ENCODE data around the gene TOMM20. TPM values are rescaled to one million over a fixed set of nuclear protein-coding genes. Genes with fewer than 3 reads are reported as not detected.

Gene TOMM20
- total RNA-seq, 1 experiment from 2014 or later: 197 TPM

- Histone ChIP-seq H3K27ac (ENCODE audit: insufficient read length, low read depth, low read length) (no peak overlapping the region), H2BK12ac (ENCODE audit: insufficient read length, low read depth, low read length) (no peak overlapping the region), H3K4ac (ENCODE audit: low read depth, low read length) (no peak overlapping the region), H2AFZ (ENCODE audit: low read length) (no peak overlapping the region), H4K20me1 (ENCODE audit: control insufficient read depth, insufficient read depth, insufficient read length) (no peaks in the 10 kb centered on the region), H3K18ac (ENCODE audit: insufficient read length, low read depth, low read length) (no peak overlapping the region), H3T11ph (ENCODE audit: low read length) (no peak overlapping the region), H3K9me3 (ENCODE audit: control insufficient read depth, low read depth, low read length) (no peaks in the 10 kb centered on the region), H3K79me2 (ENCODE audit: insufficient read depth, low read length) (no peaks in the 10 kb centered on the region), H3K56ac (ENCODE audit: insufficient read length, low read depth, low read length) (no peak overlapping the region), H3K4me2 (ENCODE audit: insufficient read depth, insufficient read length, low read length) (no peak overlapping the region), H3K9ac (ENCODE audit: extremely low read depth, insufficient read length, low read length) (no peak overlapping the region), H3K79me1 (ENCODE audit: insufficient read depth, low read depth, low read length, poor library complexity, severe bottlenecking) (no peaks in the 10 kb centered on the region), H2BK20ac (ENCODE audit: low read depth, low read length, poor library complexity, severe bottlenecking) (no peak overlapping the region), H3K23ac (ENCODE audit: insufficient read length, low read depth, low read length) (no peak overlapping the region), H4K5ac (ENCODE audit: insufficient read length, low read depth, low read length) (no peak overlapping the region), H2BK120ac (ENCODE audit: low read depth, low read length, poor library complexity, severe bottlenecking) (no peak overlapping the region), H3K14ac (ENCODE audit: insufficient read depth, low read length) (no peak overlapping the region), H3K27me3 (ENCODE audit: insufficient read depth, low read length) (no peaks in the 10 kb centered on the region), H4K8ac (replicated peaks; ENCODE audit: insufficient read length, low read depth, low read length) (no peak overlapping the region), H3K23me2 (ENCODE audit: insufficient read length, low read depth, low read length, poor library complexity, severe bottlenecking) (no peaks in the 10 kb centered on the region), H2BK15ac (ENCODE audit: low read depth, low read length) (no peak overlapping the region), H3K4me1 (ENCODE audit: insufficient read depth, low read length) (no peaks in the 10 kb centered on the region), H2BK5ac (ENCODE audit: insufficient read length, low read length) (no peak overlapping the region), H4K91ac (ENCODE audit: insufficient read length, low read depth, low read length) (no peak overlapping the region), H2AK5ac (ENCODE audit: insufficient read length, low read length) (no peak overlapping the region)
- TF ChIP-seq CTCF (conservative IDR thresholded peaks at IDR 0.05): no peak
- H3K9me3 Mint-ChIP-seq: no peaks in the 10 kb centered on the region
- no CpG with 5 or more reads among the region's 11 CpGs for WGBS (ENCODE audit: extremely low coverage, insufficient read length, low lambda C conversion rate)
- peaks cover 3% of the 10 kb centered on the region for H3K27me3 Mint-ChIP-seq (ENCODE audit: low read depth)
- H3K4me3 Mint-ChIP-seq: no peak overlapping the region
- peak overlapping the region in 1 of 3 experiments; percentile 24; a peak in 1 of 7 replicates for H3K27ac Mint-ChIP-seq
- peaks cover 46 to 67% (median 60%) of the 10 kb centered on the region in 3 experiments for H3K36me3 Mint-ChIP-seq (ENCODE audit: insufficient read depth in 1 of 3, low read depth in 3 of 3)
- DNase-seq: no peak
- H3K4me1 Mint-ChIP-seq: peaks cover 10 to 13% of the 10 kb centered on the region in 2 experiments
These were observed 19.8 kb downstream of the TOMM20 start for GRCh38 chr1:235108876-235109275.

All from H9 (cell line).